Mesodermal cell (in vitro differentiated cells): ENCODE data around the gene MBD2.
"Not testable (repeated sequence)": the region's sequence is repeated elsewhere in the genome, so short reads cannot be mapped to it uniquely, and the experiment has no call there.

Experiments
- H3K27ac ChIP-seq: 2 replicates; pipeline ENCODE4 v1.7.0; 2013; ENCODE audit warnings: mild to moderate bottlenecking, low read depth, low read length, moderate library complexity; ENCODE audit not compliant: severe bottlenecking
- H3K36me3 ChIP-seq: 2 replicates; pipeline ENCODE4 v1.7.1; 2013; ENCODE audit warnings: mild to moderate bottlenecking, low read length, moderate library complexity; ENCODE audit not compliant: control insufficient read depth, insufficient read depth
- H3K4me1 ChIP-seq: one replicate; pipeline ENCODE4 v1.7.1; 2013; ENCODE audit warnings: mild to moderate bottlenecking, low read length; ENCODE audit not compliant: insufficient read depth, control insufficient read depth, poor library complexity, severe bottlenecking
- H3K4me3 ChIP-seq: 2 replicates; pipeline ENCODE4 v1.7.0; 2013; ENCODE audit warnings: low read length, control low read depth, mild to moderate bottlenecking; ENCODE audit not compliant: insufficient read depth, poor library complexity, severe bottlenecking; ENCODE audit errors: extremely low read depth
- H3K9me3 ChIP-seq: 2 replicates; pipeline ENCODE4 v1.7.1; 2013; ENCODE audit warnings: mild to moderate bottlenecking, low read length, moderate library complexity; ENCODE audit not compliant: control insufficient read depth
- WGBS, 2 experiments: methylation state at CpG; one replicate each; pipeline ENCODE4 v1.1.5; 2013; ENCODE audit warnings: missing lambda C conversion rate in 2 of 2; ENCODE audit not compliant: insufficient coverage in 2 of 2; 5-methylcytosine and 5-hydroxymethylcytosine counted together

The MBD2 gene

DNA sequence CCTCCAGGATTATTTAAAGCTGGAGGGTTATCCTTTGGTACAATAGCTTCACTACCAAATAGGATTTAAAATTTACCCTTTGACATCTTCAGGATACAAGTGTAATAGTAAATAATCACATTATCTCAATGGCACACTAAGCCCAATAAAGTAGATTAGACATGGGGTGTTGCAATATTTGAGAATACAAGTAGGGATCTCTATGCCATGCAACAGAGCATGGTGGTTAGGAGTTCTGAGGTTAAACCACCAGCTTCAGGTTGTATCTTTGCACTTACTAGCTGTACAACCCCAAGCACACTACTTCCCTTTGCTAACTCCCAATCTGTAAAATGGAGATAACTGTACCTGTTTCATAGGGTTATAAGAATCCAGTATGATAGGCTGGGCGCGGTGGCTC lies 6.2 kb downstream of the MBD2 start:
- peaks cover 7% of the 10 kb centered on the region for H3K4me1 ChIP-seq
- no peak overlapping the region for H3K4me3 ChIP-seq
- H3K9me3 ChIP-seq, result no peaks in the 10 kb centered on the region
- WGBS, 2 experiments, result 100% methylated on average over 2 of the region's 2 CpGs
- H3K36me3 ChIP-seq, result peaks cover 10% of the 10 kb centered on the region
- H3K27ac ChIP-seq, result no peak overlapping the region

DNA sequence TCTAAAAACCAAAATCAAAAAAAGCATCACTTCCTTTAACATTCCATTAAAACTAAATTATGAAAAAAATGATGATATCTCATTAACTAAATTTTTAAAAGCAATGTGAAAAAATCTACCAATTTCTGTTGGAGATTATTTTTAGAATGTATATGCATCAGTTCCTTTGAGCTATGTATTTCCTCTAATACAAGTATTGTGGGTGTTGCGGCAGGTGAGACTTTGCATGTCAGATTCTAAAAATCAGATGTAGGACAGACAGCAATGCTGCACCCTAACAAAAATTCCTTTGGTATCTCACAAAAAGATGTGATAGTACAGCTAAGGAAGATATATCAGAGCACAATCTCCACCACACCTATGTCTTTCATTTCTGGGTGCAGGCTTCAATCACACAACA lies 6.8 kb downstream of the MBD2 start:
- Histone ChIP-seq H3K36me3 (peaks cover 12% of the 10 kb centered on the region), H3K4me3 (no peak overlapping the region)
- no CpG with 5 or more reads among the region's 1 CpG for WGBS, 2 experiments

DNA sequence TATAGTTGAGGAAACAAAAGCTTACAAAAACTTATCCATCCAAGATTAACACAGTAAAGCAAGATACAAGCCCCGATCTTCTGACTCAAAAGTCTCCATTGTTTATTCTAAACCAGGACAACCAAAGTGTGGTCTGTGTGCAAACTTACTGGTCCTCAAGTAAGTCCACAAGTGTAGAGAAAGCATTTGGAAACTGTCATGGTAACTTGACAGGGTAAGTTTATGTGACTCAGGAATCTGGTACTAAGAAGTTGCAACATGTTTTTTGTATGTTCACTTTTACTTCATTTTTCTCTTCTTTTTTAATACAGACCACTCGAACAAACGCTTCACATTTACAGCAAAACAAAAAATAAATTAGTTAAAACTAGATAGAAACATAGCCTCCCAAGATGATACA lies 9.4 kb downstream of the MBD2 start:
- Histone ChIP-seq H3K9me3 (no peaks in the 10 kb centered on the region), H3K36me3 (peaks cover 6% of the 10 kb centered on the region), H3K4me3 (no peak overlapping the region), H3K4me1 (no peaks in the 10 kb centered on the region), H3K27ac (no peak overlapping the region)
- WGBS, 2 experiments, result 88 to 100% methylated on average over 1 of the region's 3 CpGs

More for the DNA sequence above, 6.8 kb downstream of the MBD2 start:
- Histone ChIP-seq H3K9me3 (no peaks in the 10 kb centered on the region), H3K4me1 (peaks cover 6% of the 10 kb centered on the region), H3K27ac (no peak overlapping the region)

DNA sequence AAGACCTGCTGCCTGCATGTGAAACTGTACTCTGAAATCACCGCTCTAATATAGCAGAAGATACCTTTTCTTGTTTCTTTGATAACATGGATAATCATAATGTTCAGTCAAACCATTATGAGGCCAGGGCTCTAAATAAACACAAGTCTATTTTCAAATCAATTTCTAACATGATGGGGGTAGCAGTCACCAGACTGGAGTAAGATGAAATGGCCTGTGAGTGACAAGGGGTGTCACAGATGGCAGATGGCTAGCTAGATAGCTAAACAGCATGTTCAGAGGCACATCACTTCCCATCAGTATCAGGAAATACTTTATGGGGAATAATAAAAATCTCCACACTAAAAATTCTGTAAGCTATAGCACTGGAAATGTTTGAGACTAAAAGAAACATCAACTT lies 14.0 kb downstream of the MBD2 start:
- peaks cover 2% of the 10 kb centered on the region for H3K9me3 ChIP-seq
- no peak overlapping the region for H3K4me3 ChIP-seq
- peaks cover 6% of the 10 kb centered on the region for H3K36me3 ChIP-seq
- no CpG with 5 or more reads among the region's 1 CpG for WGBS, 2 experiments
- H3K27ac ChIP-seq, result no peak overlapping the region
- H3K4me1 ChIP-seq, result peaks cover 4% of the 10 kb centered on the region

DNA sequence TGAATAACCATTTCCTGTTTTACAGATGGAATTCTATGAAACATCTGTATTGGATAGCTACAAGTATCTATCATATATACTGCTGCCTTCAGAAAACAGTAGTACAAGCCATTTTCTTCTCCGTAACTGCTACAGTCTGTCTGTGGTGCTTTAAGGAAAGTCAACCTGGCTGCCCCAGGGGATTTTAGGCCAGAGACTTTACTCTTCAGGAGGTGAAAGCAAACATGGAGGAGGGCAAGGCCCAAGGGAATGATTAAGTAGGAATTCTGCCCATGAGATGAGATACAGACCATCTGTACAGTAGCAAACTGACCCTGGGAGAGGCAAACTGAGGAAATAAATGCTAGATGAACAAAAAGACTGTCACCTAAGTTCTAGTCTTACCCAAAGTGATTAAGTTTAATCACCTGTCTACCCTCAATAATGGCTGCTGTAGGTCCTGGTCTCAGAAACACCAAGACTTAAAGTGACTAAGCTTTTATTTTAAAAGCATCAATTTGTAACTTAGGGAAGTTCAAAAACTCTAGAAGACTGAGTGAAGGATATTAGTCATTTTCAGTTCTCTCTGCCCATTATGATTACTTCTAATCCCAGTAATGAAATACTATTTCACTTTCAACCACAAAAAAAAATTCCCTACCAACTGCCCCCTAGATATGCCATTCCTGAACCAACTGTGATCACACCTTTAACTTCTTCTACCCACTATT lies 14.8 kb downstream of the MBD2 start:
- peaks cover 4% of the 10 kb centered on the region for H3K4me1 ChIP-seq
- H3K4me3 ChIP-seq, result no peak overlapping the region
- peaks cover 2% of the 10 kb centered on the region for H3K9me3 ChIP-seq
- WGBS, 2 experiments, result 100% methylated on average over 1 of the region's 1 CpG; no CpG with 5 or more reads in 1 of the 2 experiments
- H3K27ac ChIP-seq, result no peak overlapping the region
- H3K36me3 ChIP-seq, result peaks cover 12% of the 10 kb centered on the region

DNA sequence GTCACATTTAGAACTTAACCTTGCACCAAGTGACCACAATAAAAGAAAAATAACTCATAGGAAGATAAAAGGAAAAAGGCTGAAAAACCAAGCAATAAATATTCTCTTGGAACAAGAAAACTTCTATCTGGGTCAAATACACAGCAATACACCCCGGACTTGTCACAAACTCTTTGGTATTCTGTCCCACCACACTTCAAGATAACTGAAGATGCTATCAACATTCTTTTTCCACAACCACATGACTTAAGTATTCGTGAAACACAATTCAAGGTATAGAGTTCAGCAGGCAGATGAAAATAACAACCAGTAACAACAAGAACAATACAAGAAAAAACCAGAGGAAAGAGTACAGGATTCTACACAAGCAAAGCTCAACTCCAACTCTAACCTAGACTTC lies 18.0 kb downstream of the MBD2 start:
- WGBS, 2 experiments, result 66 to 89% methylated on average over 1 to 2 of the region's 2 CpGs
- Histone ChIP-seq H3K9me3 (peaks cover 2% of the 10 kb centered on the region), H3K27ac (no peak overlapping the region), H3K4me1 (peaks cover 4% of the 10 kb centered on the region), H3K4me3 (no peak overlapping the region), H3K36me3 (peaks cover 28% of the 10 kb centered on the region)

DNA sequence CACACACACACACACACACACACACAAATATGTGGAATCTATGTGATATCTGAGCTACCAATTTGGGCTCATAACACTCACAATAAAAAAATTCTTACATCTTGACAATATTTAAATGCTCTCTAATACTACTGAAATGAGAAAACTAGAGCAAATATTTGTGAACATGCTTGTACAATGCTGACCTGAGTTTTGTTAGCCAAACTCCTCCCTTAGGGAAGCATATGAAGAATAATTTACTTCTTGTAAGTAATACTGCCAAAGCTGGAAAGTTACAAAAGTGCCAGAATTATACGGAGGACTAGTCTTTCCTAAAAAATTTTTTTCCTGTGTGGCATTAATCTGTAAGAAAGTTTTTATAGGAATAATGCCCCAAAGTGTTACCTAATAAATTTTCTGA lies 18.5 kb downstream of the MBD2 start:
- no peak overlapping the region for H3K27ac ChIP-seq

DNA sequence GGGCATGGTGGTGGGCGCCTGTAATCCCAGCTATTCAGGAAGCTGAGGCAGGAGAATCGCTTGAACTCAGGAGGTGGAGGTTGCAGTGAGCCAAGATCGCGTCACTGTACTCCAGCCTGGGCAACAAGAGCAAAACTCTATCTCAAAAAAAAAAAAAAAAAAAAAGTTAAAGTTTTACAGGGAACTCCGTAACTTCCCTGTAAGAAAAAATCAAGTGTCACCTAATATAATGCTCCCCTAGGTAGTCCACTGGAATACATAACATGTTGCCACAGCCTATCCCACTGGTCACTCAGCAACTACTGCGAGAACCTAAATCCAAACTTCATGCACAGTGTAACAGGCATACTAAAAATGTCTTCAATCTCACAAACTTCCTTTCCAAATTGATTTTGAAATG lies 19.0 kb downstream of the MBD2 start:
- not testable (repeated sequence) for H3K27ac ChIP-seq, H3K4me3 ChIP-seq, H3K9me3 ChIP-seq, H3K4me1 ChIP-seq
- H3K36me3 ChIP-seq, result peaks cover 36% of the 10 kb centered on the region
- 91 to 100% methylated on average over 3 of the region's 6 CpGs for WGBS, 2 experiments

More for the DNA sequence above, 18.5 kb downstream of the MBD2 start:
- H3K4me3 ChIP-seq, result no peak overlapping the region
- peaks cover 2% of the 10 kb centered on the region for H3K9me3 ChIP-seq
- WGBS, 2 experiments, result no CpG with 5 or more reads among the region's 1 CpG
- peaks cover 4% of the 10 kb centered on the region for H3K4me1 ChIP-seq
- peaks cover 32% of the 10 kb centered on the region for H3K36me3 ChIP-seq

DNA sequence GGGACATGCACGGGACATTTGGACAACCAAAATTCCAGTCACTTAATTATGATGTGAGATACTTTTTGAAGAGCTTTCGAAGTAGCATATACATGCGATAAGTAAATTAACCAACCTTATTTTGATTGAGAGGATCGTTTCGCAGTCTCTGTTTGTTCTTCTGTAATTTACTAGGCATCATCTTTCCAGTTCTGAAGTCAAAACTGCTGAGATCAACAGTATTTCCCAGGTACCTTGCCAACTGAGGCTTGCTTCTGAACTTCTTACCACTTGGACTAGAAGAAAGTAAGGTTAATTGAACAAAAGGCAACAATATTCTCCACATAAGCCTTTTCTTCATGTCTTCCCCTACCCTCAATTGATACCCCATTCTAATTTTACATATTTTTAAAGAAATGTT lies 19.6 kb downstream of the MBD2 start:
- Histone ChIP-seq H3K36me3 (peaks cover 39% of the 10 kb centered on the region), H3K27ac (no peak overlapping the region), H3K4me1 (peaks cover 4% of the 10 kb centered on the region), H3K4me3 (no peak overlapping the region), H3K9me3 (peaks cover 2% of the 10 kb centered on the region)
- WGBS, 2 experiments, result 92 to 100% methylated on average over 2 to 5 of the region's 5 CpGs

DNA sequence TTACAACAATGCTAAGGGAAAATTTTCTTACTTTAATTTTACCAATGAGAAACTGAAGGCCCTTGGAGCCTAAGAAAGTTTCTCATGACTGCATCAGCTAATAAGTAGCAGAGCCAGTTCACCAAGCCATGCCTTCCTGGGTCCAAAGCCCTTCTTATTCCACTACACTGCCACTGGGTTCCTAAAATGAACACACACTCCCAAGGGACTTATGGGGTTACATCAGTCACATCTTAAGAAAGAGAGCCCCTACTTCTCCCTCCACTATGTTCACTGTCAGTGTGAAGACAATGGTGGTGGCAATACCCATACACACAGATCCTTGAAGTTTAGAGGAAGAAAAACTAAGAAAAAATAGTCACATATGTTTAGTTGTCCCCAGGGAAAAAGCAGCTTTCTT lies 20.6 kb downstream of the MBD2 start:
- no peak overlapping the region for H3K27ac ChIP-seq
- peaks cover 4% of the 10 kb centered on the region for H3K4me1 ChIP-seq
- peaks cover 2% of the 10 kb centered on the region for H3K9me3 ChIP-seq
- H3K4me3 ChIP-seq, result no peak overlapping the region
- H3K36me3 ChIP-seq, result peaks cover 44% of the 10 kb centered on the region

DNA sequence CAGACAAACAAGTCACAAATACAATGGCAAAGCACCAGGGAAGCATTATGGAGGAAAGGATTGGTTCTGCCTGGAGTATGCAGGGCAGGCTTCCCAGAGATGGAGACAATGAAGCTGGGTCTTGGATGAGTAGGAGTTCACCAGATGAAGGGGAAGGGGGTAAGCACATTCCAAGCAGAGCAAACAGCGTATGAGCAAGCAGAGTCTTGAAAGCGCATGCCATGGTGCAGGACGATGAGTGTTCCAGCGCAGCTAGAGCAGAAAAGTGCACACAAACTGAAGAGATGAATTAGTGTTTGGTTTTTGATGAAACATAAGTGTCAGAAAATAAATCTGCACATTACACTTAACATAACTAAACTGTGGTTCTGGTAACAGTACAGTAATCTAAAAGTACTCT lies 21.6 kb downstream of the MBD2 start:
- WGBS, 2 experiments, result 91 to 100% methylated on average over 2 to 4 of the region's 4 CpGs
- Histone ChIP-seq H3K36me3 (peaks cover 48% of the 10 kb centered on the region), H3K4me1 (peaks cover 4% of the 10 kb centered on the region), H3K27ac (no peak overlapping the region), H3K4me3 (no peak overlapping the region), H3K9me3 (no peaks in the 10 kb centered on the region)
